Cardiac fibroblast (primary cell): ENCODE data around the gene COL5A1.

Experiments
- DNase-seq, 2 donors: peaks; one replicate each; pipeline versions ENCODE4 v3.0.0 to v3.0.0-alpha.2; 2010; ENCODE audit warnings: low read depth in 2 of 2
- H3K4me3 ChIP-seq, 2 donors: replicated peaks in 1 of 2; 1 replicate in 1 of 2; 2 replicates in 1 of 2; pipeline ENCODE4 v1.5.1; 2011; ENCODE audit warnings: low read depth in 2 of 2, low read length in 2 of 2, mild to moderate bottlenecking in 2 of 2, moderate library complexity in 1 of 2
- CTCF ChIP-seq: IDR thresholded peaks from one replicate; pipeline ENCODE4 v1.5.1; 2011; ENCODE audit warnings: low read depth, mild to moderate bottlenecking, low read length, inconsistent platforms

The COL5A1 gene

GRCh38 chr9:134890155-134890495 lies 248.5 kb downstream of the COL5A1 start:
- DNase-seq, result no peak
- no peak overlapping the region for H3K4me3 ChIP-seq
- no peak for TF ChIP-seq CTCF

DNA sequence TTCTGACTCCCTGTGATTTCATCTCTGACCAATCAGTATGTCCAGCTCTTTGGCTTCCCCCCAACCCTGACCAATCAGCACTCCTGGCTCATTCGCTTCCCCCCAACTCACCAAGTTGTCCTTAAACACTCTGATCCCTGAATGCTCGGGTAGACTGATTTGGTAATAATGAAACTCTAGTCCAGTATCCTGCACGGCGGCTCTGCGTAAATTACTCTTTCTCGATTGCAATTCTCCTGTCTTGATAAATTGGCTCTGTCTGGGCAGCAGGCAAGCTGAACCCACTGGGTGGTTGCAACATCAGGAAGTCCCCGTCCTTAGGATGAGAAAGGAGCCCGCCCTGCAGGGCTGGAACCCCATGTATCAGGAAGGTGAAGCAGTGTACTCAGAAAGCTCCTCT lies 249.4 kb downstream of the COL5A1 start:
- peak in 1 of 2 donors; percentile 23 for DNase-seq
- no peak for TF ChIP-seq CTCF
- H3K4me3 ChIP-seq, result no peak overlapping the region

DNA sequence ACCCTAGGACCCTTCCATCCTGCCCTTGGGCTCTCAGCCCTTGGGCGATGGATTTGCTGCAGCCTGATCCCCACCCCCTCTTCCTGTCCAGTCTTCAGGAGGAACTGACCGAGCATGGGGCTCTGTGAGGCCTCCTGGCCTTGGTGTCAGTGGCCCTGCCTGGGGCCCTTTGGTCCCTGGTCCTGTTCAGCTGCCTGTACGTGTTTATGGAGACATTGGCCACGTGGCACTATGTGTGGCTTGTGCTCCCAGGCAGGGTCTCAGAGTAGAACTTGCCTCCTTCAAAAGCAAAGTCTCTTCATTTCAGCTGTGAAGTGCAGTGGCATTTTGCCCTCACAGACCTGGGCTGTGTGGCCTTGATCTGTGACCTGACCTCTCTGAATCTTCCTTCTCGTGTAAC lies 250.1 kb downstream of the COL5A1 start:
- H3K4me3 ChIP-seq, result no peak overlapping the region
- DNase-seq, result no peak
- TF ChIP-seq CTCF, result no peak

DNA sequence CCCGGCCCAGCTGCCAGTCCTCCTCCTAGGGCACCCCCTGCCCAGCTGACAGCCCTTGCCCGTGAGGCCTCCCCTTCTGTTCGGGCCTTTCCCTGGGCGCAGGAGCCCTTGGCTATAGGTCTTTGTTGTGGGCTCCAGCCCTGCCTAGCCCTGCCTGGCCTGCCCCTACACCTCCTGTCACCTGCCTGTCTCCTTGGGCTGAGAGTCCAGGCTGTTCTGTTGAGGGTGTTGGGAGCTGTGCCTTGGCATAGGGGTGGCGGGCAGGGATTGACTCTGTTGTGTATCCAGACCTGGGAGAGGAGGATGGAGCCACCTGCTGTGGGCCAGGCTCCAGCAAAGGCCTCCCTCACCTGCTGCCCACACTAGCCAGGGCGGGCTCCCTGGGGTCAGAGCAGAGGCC lies 250.6 kb downstream of the COL5A1 start:
- TF ChIP-seq CTCF, result no peak
- H3K4me3 ChIP-seq, result no peak overlapping the region
- no peak for DNase-seq

DNA sequence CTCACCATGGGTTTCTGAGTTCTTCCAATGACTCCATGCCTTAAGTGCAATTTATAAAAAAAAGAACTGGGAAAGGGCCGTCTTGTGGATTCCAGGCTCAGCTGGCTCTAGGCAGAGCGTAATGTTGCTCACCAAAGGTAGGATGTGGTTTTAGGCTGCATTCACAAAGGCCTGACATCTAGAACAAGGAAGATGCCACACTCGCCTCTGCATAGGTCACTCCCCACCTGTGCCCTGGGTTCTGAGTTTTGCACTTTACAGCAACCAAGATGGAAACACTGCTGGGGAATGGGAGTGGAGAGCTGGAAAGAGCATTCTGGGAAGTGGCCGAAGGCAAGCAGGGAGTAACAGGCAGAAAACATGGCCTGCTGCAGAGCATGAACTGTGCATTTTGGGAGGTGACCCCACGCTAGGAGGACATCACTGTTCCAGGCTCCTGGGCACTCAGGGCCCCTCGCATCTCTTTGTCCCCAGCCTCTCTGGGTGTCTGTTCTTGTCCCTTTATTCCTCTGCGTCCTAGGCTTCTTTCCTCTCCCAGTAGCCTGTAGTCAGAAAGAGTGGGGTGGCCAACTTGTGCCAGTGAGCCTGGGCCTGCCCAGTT lies 251.3 kb downstream of the COL5A1 start:
- H3K4me3 ChIP-seq, result no peak overlapping the region
- no peak for TF ChIP-seq CTCF
- DNase-seq, result no peak
